Endothelial cell of umbilical vein (primary cell): Measurements from ENCODE around the gene GJB5. TPM values are rescaled to one million over a fixed set of nuclear protein-coding genes. Genes with fewer than 3 reads are reported as not detected.

ENCODE experiments used
- BruUV-seq: library from RNA; stranded (reverse); fragments of 400-500 nt; replicated peaks from 2 replicates; lab custom pipeline; 2021; lab: Mats Ljungman, UMichigan
- CTCF ChIA-PET: fragments of 300-600, 350-600 bp; sonication (Branson Sonifier 250); formaldehyde crosslinking; loops from one replicate; lab custom pipeline; 2021; ENCODE audit warnings: antibody characterized with exemption, inconsistent platforms; lab: Charles Lee
- POLR2A ChIA-PET: fragments of 300-600, 350-600 bp; sonication (Branson Sonifier 250); formaldehyde crosslinking; loops from one replicate; lab custom pipeline; 2021; ENCODE audit warnings: antibody characterized with exemption, inconsistent platforms; lab: Charles Lee
- DNase-seq: peaks from one replicate; pipeline ENCODE4 v3.0.0-alpha.2; 2011; ENCODE audit warnings: low read depth, low spot score
- FAIRE-seq: peaks from 2 replicates; lab custom pipeline; 2011; peaks lifted over from hg19 to GRCh38; lab: Jason Lieb, UNC
- H2AFZ ChIP-seq: 2 replicates; pipeline ENCODE4 v1.6.0; 2012; ENCODE audit warnings: low read depth, low read length, control low read depth, inconsistent platforms
- H3K27ac ChIP-seq: 2 replicates; pipeline ENCODE4 v1.5.1; 2011; ENCODE audit warnings: low read depth, mild to moderate bottlenecking, control low read depth, low read length, moderate library complexity; ENCODE audit not compliant: insufficient read depth
- H3K27me3 ChIP-seq, 2 experiments: 2 replicates each; pipeline versions ENCODE4 v1.6.0 to v1.6.1; 2011; ENCODE audit warnings: low read length in 2 of 2, mixed read lengths in 1 of 2; ENCODE audit not compliant: control insufficient read depth in 2 of 2, insufficient read depth in 2 of 2
- H3K36me3 ChIP-seq, 2 experiments: 2 replicates in 1 of 2; 3 replicates in 1 of 2; pipeline ENCODE4 v1.5.1; 2011; ENCODE audit warnings: low read length in 2 of 2, mild to moderate bottlenecking in 1 of 2, moderate library complexity in 1 of 2; ENCODE audit not compliant: control insufficient read depth in 2 of 2, insufficient read depth in 2 of 2; ENCODE audit errors: extremely low read depth in 1 of 2
- H3K4me1 ChIP-seq: 3 replicates; pipeline ENCODE4 v1.5.1; 2011; ENCODE audit warnings: mild to moderate bottlenecking, low read length; ENCODE audit not compliant: control insufficient read depth, insufficient read depth; ENCODE audit errors: extremely low read depth
- H3K4me2 ChIP-seq: 2 replicates; pipeline ENCODE4 v1.6.1; 2011; ENCODE audit warnings: low read length, control low read depth, mixed read lengths; ENCODE audit not compliant: insufficient read depth
- H3K4me3 ChIP-seq, 3 experiments: fragments of 200-600 bp in 1 of 3; sonication (generic), shearing (Covaris generic) in 1 of 3; replicated peaks in 1 of 3; 2 replicates each; pipeline ENCODE4 v1.5.1; 2011 to 2016; ENCODE audit warnings: control low read depth in 3 of 3, low read length in 3 of 3, mild to moderate bottlenecking in 2 of 3, inconsistent platforms in 1 of 3, low read depth in 1 of 3, moderate library complexity in 1 of 3; ENCODE audit not compliant: insufficient read depth in 1 of 3
- H3K79me2 ChIP-seq: 2 replicates; pipeline ENCODE4 v1.6.0; 2012; ENCODE audit warnings: low read length, inconsistent platforms; ENCODE audit not compliant: control insufficient read depth, insufficient read depth
- H3K9ac ChIP-seq: replicated peaks from 2 replicates; pipeline ENCODE3; 2011; ENCODE audit warnings: low read length, control low read depth; ENCODE audit not compliant: insufficient read depth; ENCODE audit errors: extremely low read depth
- H3K9me1 ChIP-seq: replicated peaks from 3 replicates; pipeline ENCODE4 v1.6.0; 2011; ENCODE audit warnings: mild to moderate bottlenecking, low read length; ENCODE audit not compliant: control insufficient read depth, insufficient read depth; ENCODE audit errors: extremely low read depth
- H3K9me3 ChIP-seq: replicated peaks from 2 replicates; pipeline ENCODE4 v1.5.1; 2012; ENCODE audit warnings: low read length, inconsistent platforms; ENCODE audit not compliant: control insufficient read depth, insufficient read depth
- H4K20me1 ChIP-seq: replicated peaks from 2 replicates; pipeline ENCODE3; 2011; ENCODE audit warnings: mild to moderate bottlenecking, low read length; ENCODE audit not compliant: control insufficient read depth, insufficient read depth; ENCODE audit errors: extremely low read depth
- CTCF ChIP-seq, 2 donors: IDR thresholded peaks; 1 replicate in 1 of 2; 2 replicates in 1 of 2; pipeline ENCODE4 v1.5.1; 2011; ENCODE audit warnings: low read length in 2 of 2, mild to moderate bottlenecking in 2 of 2, moderate library complexity in 2 of 2, control low read depth in 1 of 2, inconsistent platforms in 1 of 2, low read depth in 1 of 2; ENCODE audit not compliant: insufficient read depth in 1 of 2; ENCODE audit errors: extremely low read depth in 1 of 2
- EZH2 ChIP-seq: IDR thresholded peaks from 2 replicates; pipeline ENCODE4 v1.6.1; 2012; ENCODE audit warnings: borderline replicate concordance, low read depth, mild to moderate bottlenecking, moderate library complexity, low read length, inconsistent platforms; ENCODE audit not compliant: severe bottlenecking
- FOS ChIP-seq: IDR thresholded peaks from 2 replicates; pipeline ENCODE4 v1.6.1; 2011; ENCODE audit warnings: mild to moderate bottlenecking, low read length, moderate library complexity, borderline replicate concordance; ENCODE audit not compliant: insufficient read depth
- GATA2 ChIP-seq: IDR thresholded peaks from 2 replicates; pipeline ENCODE4 v1.7.0; 2011; ENCODE audit warnings: low read depth, mild to moderate bottlenecking, moderate library complexity, mixed read lengths, low read length; ENCODE audit not compliant: insufficient read length, insufficient read depth
- JUN ChIP-seq: IDR thresholded peaks from 2 replicates; pipeline ENCODE4 v1.6.1; 2011; ENCODE audit warnings: borderline replicate concordance, low read depth; ENCODE audit not compliant: insufficient read length, insufficient read depth
- MAX ChIP-seq: IDR thresholded peaks from 2 replicates; pipeline ENCODE4 v1.6.1; 2011; ENCODE audit not compliant: insufficient read depth, insufficient read length
- MYC ChIP-seq: IDR thresholded peaks from one replicate; pipeline ENCODE4 v1.6.1; 2011; ENCODE audit warnings: mild to moderate bottlenecking, low read depth, low read length
- POLR2A ChIP-seq: IDR thresholded peaks from 2 replicates; pipeline ENCODE4 v1.6.1; 2012; ENCODE audit warnings: low read depth, mild to moderate bottlenecking, control low read depth, low read length
- POLR2AphosphoS5 ChIP-seq: IDR thresholded peaks from 2 replicates; pipeline ENCODE4 v1.6.1; 2012; ENCODE audit warnings: low read depth, mild to moderate bottlenecking, control low read depth, low read length, moderate library complexity; ENCODE audit not compliant: insufficient read depth
- dilution Hi-C: fragments of 300-500 bp; cut with MboI; formaldehyde crosslinking; loops from one replicate; pipeline ENCODE4 v1.15.0; 2019; ENCODE audit warnings: low sequenced_read_pairs; ENCODE audit not compliant: extremely low pct_ligation_motif_present
- intact Hi-C: fragments of 100-400 bp; cut with micrococcal nuclease; formaldehyde crosslinking; loops from one replicate; pipeline ENCODE4 v1.10.0; 2022
- polyA plus RNA-seq, 4 experiments: library from polyadenylated mRNA; depleted of rRNA in 3 of 4; stranded (reverse) in 3 of 4; unstranded in 1 of 4; fragments of >200 nt; gene quantifications; 2 replicates each; pipeline versions ENCODE4 v1.2.1 to v1.2.3, GENCODE V29; 2011 to 2012; ENCODE audit warnings: missing spikeins in 1 of 4
- total RNA-seq: library from RNA; stranded (reverse); gene quantifications from 2 replicates; pipeline ENCODE4 v1.2.3, GENCODE V29; 2021

The GJB5 gene
- total and polyA plus RNA-seq, 2 donors (not counting 3 experiments of a cell fraction or from before 2014, with no cell fraction given) = not detected

- no peak overlapping the region for H3K9ac ChIP-seq
- H3K9me3 ChIP-seq = no peaks in the 10 kb centered on the region
- FAIRE-seq (no peak), DNase-seq (no peak)
- H3K79me2 ChIP-seq = no peaks in the 10 kb centered on the region
- no peak for TF ChIP-seq GATA2
- TF ChIP-seq MYC = no peak
- TF ChIP-seq MAX = no peak
- no peak for TF ChIP-seq JUN
- no peak for TF ChIP-seq POLR2A
- TF ChIP-seq CTCF (IDR thresholded peaks at IDR 0.05; ENCODE audit: extremely low read depth in 1 of 2, insufficient read depth in 1 of 2, low read depth in 1 of 2, low read length in 2 of 2) = no peak
- no peak for TF ChIP-seq EZH2
- TF ChIP-seq FOS = no peak
- no peak for TF ChIP-seq POLR2AphosphoS5
- H3K9me1 ChIP-seq = no peaks in the 10 kb centered on the region
- no peaks in the 10 kb centered on the region for H4K20me1 ChIP-seq
- H3K4me1 ChIP-seq = no peaks in the 10 kb centered on the region
- intact Hi-C loops (no loop called here), dilution Hi-C loops (no loop called here)
- POLR2A ChIA-PET = no interaction called here
- CTCF ChIA-PET = interaction anchor here (1.3 kb wide), 1 partner anchor 1114 kb away, joined by 5 read pairs; no protein-coding TSS in a partner anchor
- no peaks in the 10 kb centered on the region for H3K36me3 ChIP-seq
- H2AFZ ChIP-seq = no peak overlapping the region
- H3K27ac ChIP-seq = no peak overlapping the region
- H3K4me2 ChIP-seq = no peak overlapping the region
- no peaks in the 10 kb centered on the region for H3K27me3 ChIP-seq
- no peak overlapping the region for H3K4me3 ChIP-seq
- no TSS peak for BruUV-seq
These were observed 7.3 kb upstream of the GJB5 start for GRCh38 chr1:34747638-34747941.
